ENCODE results near the gene STK10. TPM values are rescaled to one million over a fixed set of nuclear protein-coding genes. Genes with fewer than 3 reads are reported as not detected.
A peak's percentile ranks its signal among the peaks of the same experiment; 100 is the strongest.

The STK10 gene
- total RNA-seq, 1 experiment from 2014 or later, result 22.9 TPM

GRCh38 chr5:172006321-172007174 lies 181.5 kb downstream of the STK10 start, which contains the start of gene FBXW11:
Gene FBXW11 (minus strand): TSS chr5:172006638. CDS start chr5:172006502, 136 bp downstream.
- Histone ChIP-seq H3K4me1 (ENCODE audit: control insufficient read depth in 1 of 2, insufficient read depth in 2 of 2, low read length in 2 of 2) (peaks cover 9 to 36% of the 10 kb centered on the region in 2 experiments; a peak in 3 of 4 replicates), H3K27ac (ENCODE audit: low read depth, low read length) (peak within 1 kb of the TSS; percentile 97), H3K9ac (ENCODE audit: low read length) (peak within 1 kb of the TSS; percentile 94), H3K4me3 (replicated peaks in 1 of 2; ENCODE audit: low read depth in 1 of 2, low read length in 2 of 2) (peak within 1 kb of the TSS; percentile 78 to 99), H4K20me1 (ENCODE audit: insufficient read depth) (peaks cover 15% of the 10 kb centered on the region; the same call in 1 of the 2 replicates), H3K4me2 (ENCODE audit: low read length) (peak within 1 kb of the TSS; percentile 89), H3K9me3 (ENCODE audit: control insufficient read depth in 1 of 2, insufficient read depth in 1 of 2, low read depth in 1 of 2, low read length in 2 of 2) (no peaks in the 10 kb centered on the region), H3K36me3 (ENCODE audit: control insufficient read depth in 1 of 2, insufficient read depth in 2 of 2, low read length in 2 of 2) (no peaks in the 10 kb centered on the region), H3K79me2 (ENCODE audit: insufficient read depth, low read length) (peaks cover 58% of the 10 kb centered on the region), H3K27me3 (ENCODE audit: insufficient read depth, low read length) (no peaks in the 10 kb centered on the region), H2AFZ (ENCODE audit: low read depth, low read length, poor library complexity, severe bottlenecking) (peak within 1 kb of the TSS; percentile 76), H3K9me2 (ENCODE audit: insufficient read depth) (no peaks in the 10 kb centered on the region)
- RAD21 ChIA-PET (ENCODE audit: low non-redundant PET in 1 of 2, low total read pairs in 2 of 2, uncharacterized antibody in 2 of 2, unreplicated experiment in 2 of 2), result interaction anchor here in 1 of 2 experiments (0.7 to 0.8 kb wide), 2 partner anchors 14 to 94 kb away, joined by 3 read pairs; no protein-coding TSS in a partner anchor
- ATAC-seq, result peak; percentile 90
- DNase-seq (ENCODE audit: low read depth, low spot score), result peak; percentile 95
- BruUV-seq (replicated peaks), result no TSS peak
- intact Hi-C loops (cut with micrococcal nuclease), result loop anchor here (10.0 kb wide), 1 partner anchor 288 kb away; no protein-coding TSS in a partner anchor
- POLR2A ChIA-PET, result interaction anchor here (0.6 to 1.6 kb wide), 10 partner anchors 9 to 425 kb away, joined by 3 to 6 read pairs (median 3); partner anchors contain the start of gene STK10
- CTCF ChIA-PET, result interaction anchor here (0.7 to 3.8 kb wide), 9 partner anchors 9 to 691 kb away, joined by 3 to 24 read pairs (median 3); partner anchors contain the start of gene STK10
- TF ChIP-seq ZFX (IDR thresholded peaks at IDR 0.05) (peak; percentile 98), YY1 (IDR thresholded peaks at IDR 0.05; ENCODE audit: extremely low read depth, insufficient replicate concordance, low read depth, low read length) (peak; percentile 77), JUND (IDR thresholded peaks at IDR 0.05) (no peak), POLR2AphosphoS5 (IDR thresholded peaks at IDR 0.05; ENCODE audit: low read depth, low read length) (peak; percentile 97), POLR2A (IDR thresholded peaks at IDR 0.05; ENCODE audit: borderline replicate concordance, extremely low read depth, insufficient read depth, insufficient read length) (peak; percentile 96)

GRCh38 chr5:172005708-172006320 lies 182.2 kb downstream of the STK10 start:
- POLR2A ChIA-PET, result interaction anchor here (0.6 to 1.6 kb wide), 6 partner anchors 8 to 182 kb away, joined by 3 to 6 read pairs (median 3); partner anchors contain the start of gene STK10
- CTCF ChIA-PET, result interaction anchor here (0.9 to 3.8 kb wide), 6 partner anchors 8 to 691 kb away, joined by 3 to 24 read pairs (median 3); no protein-coding TSS in a partner anchor
- Histone ChIP-seq H3K4me2 (ENCODE audit: low read length) (peak overlapping the region; percentile 89), H3K4me1 (ENCODE audit: control insufficient read depth in 1 of 2, insufficient read depth in 2 of 2, low read length in 2 of 2) (peaks cover 9 to 36% of the 10 kb centered on the region in 2 experiments; a peak in 3 of 4 replicates), H3K9me3 (ENCODE audit: control insufficient read depth in 1 of 2, insufficient read depth in 1 of 2, low read depth in 1 of 2, low read length in 2 of 2) (no peaks in the 10 kb centered on the region), H3K9me2 (ENCODE audit: insufficient read depth) (no peaks in the 10 kb centered on the region), H3K27ac (ENCODE audit: low read depth, low read length) (peak overlapping the region; percentile 97), H3K4me3 (replicated peaks in 1 of 2; ENCODE audit: low read depth in 1 of 2, low read length in 2 of 2) (peak overlapping the region; percentile 78 to 99), H2AFZ (ENCODE audit: low read depth, low read length, poor library complexity, severe bottlenecking) (no peak overlapping the region), H4K20me1 (ENCODE audit: insufficient read depth) (peaks cover 18% of the 10 kb centered on the region; the same call in 1 of the 2 replicates), H3K27me3 (ENCODE audit: insufficient read depth, low read length) (no peaks in the 10 kb centered on the region), H3K79me2 (ENCODE audit: insufficient read depth, low read length) (peaks cover 65% of the 10 kb centered on the region), H3K9ac (ENCODE audit: low read length) (peak overlapping the region; percentile 94), H3K36me3 (ENCODE audit: control insufficient read depth in 1 of 2, insufficient read depth in 2 of 2, low read length in 2 of 2) (no peaks in the 10 kb centered on the region)
- ATAC-seq (peak; percentile 0; the same call in 1 of the 2 replicates), DNase-seq (ENCODE audit: low read depth, low spot score) (no peak)
- TF ChIP-seq SP1 (IDR thresholded peaks at IDR 0.05; ENCODE audit: low read depth), result no peak
- no TSS peak for BruUV-seq (replicated peaks)
- intact Hi-C loops (cut with micrococcal nuclease), result loop anchor here (10.0 kb wide), 1 partner anchor 289 kb away; no protein-coding TSS in a partner anchor
- RAD21 ChIA-PET (ENCODE audit: low non-redundant PET in 1 of 2, low total read pairs in 2 of 2, uncharacterized antibody in 2 of 2, unreplicated experiment in 2 of 2), result no interaction called here
